GM23248 (cell line): ENCODE data around the gene NCMAP. TPM values are rescaled to one million over a fixed set of nuclear protein-coding genes. Genes with fewer than 3 reads are reported as not detected.

Source experiments
- DNase-seq: peaks from one replicate; pipeline ENCODE4 v3.0.0-alpha.2; 2015
- H2AFZ ChIP-seq: fragments of 200-600 bp; sonication (generic); 2 replicates; pipeline ENCODE4 v1.6.1; 2016; ENCODE audit warnings: antibody characterized with exemption
- H3F3A ChIP-seq: fragments of 200-600 bp; sonication (generic); 2 replicates; pipeline ENCODE4 v1.6.1; 2016; ENCODE audit warnings: mild to moderate bottlenecking, antibody characterized with exemption, mixed run types; ENCODE audit not compliant: insufficient read depth
- H3K27ac ChIP-seq: fragments of 200-600 bp; sonication (generic); 2 replicates; pipeline ENCODE4 v1.5.1; 2016; ENCODE audit warnings: mild to moderate bottlenecking
- H3K27me3 ChIP-seq: fragments of 200-600 bp; sonication (generic); replicated peaks from 2 replicates; pipeline ENCODE4 v1.6.1; 2016; ENCODE audit warnings: mild to moderate bottlenecking; ENCODE audit not compliant: insufficient read depth
- H3K36me3 ChIP-seq: fragments of 200-600 bp; sonication (generic); 2 replicates; pipeline ENCODE4 v1.6.1; 2016; ENCODE audit warnings: low read depth, mild to moderate bottlenecking
- H3K4me1 ChIP-seq: fragments of 200-600 bp; sonication (generic); 2 replicates; pipeline ENCODE4 v1.6.1; 2016; ENCODE audit warnings: mild to moderate bottlenecking; ENCODE audit not compliant: insufficient read depth
- H3K4me2 ChIP-seq: fragments of 200-600 bp; sonication (generic); one replicate; pipeline ENCODE4 v1.6.1; 2016; ENCODE audit warnings: mild to moderate bottlenecking; ENCODE audit not compliant: unreplicated experiment
- H3K4me3 ChIP-seq: fragments of 200-600 bp; sonication (generic); 2 replicates; pipeline ENCODE4 v1.5.1; 2016; ENCODE audit warnings: mild to moderate bottlenecking
- H3K79me2 ChIP-seq: fragments of 200-600 bp; sonication (generic); 2 replicates; pipeline ENCODE4 v1.6.1; 2016; ENCODE audit warnings: mild to moderate bottlenecking; ENCODE audit not compliant: insufficient read depth
- H3K9ac ChIP-seq: fragments of 200-600 bp; sonication (generic); 2 replicates; pipeline ENCODE4 v1.6.1; 2016; ENCODE audit warnings: mild to moderate bottlenecking
- H3K9me2 ChIP-seq: fragments of 200-600 bp; sonication (generic); 2 replicates; pipeline ENCODE4 v1.6.1; 2016; ENCODE audit warnings: mixed run types, mild to moderate bottlenecking, moderate library complexity; ENCODE audit not compliant: insufficient read depth
- H3K9me3 ChIP-seq: fragments of 200-600 bp; sonication (generic); one replicate; pipeline ENCODE4 v1.6.1; 2017; ENCODE audit warnings: low read depth
- H4K20me1 ChIP-seq: fragments of 200-600 bp; sonication (generic); 2 replicates; pipeline ENCODE4 v1.6.0; 2016; ENCODE audit not compliant: insufficient read depth
- EZH2 ChIP-seq: fragments of 200-600 bp; sonication (generic); IDR thresholded peaks from 2 replicates; pipeline ENCODE4 v1.6.1; 2018; ENCODE audit warnings: antibody characterized with exemption, mild to moderate bottlenecking; ENCODE audit not compliant: insufficient read depth, poor library complexity, severe bottlenecking
- EZH2phosphoT487 ChIP-seq: fragments of 200-600 bp; sonication (generic); IDR thresholded peaks from 2 replicates; pipeline ENCODE4 v1.6.1; 2018; ENCODE audit warnings: antibody characterized with exemption, moderate library complexity, mild to moderate bottlenecking, low read depth; ENCODE audit not compliant: insufficient read depth
- WGBS, 2 experiments: methylation state at CpG; one replicate each; pipeline ENCODE4 v1.1.6; 2015 to 2017; ENCODE audit warnings: low lambda C conversion rate in 2 of 2, low coverage in 1 of 2; ENCODE audit errors: missing lambda C conversion rate in 2 of 2; 5-methylcytosine and 5-hydroxymethylcytosine counted together
- in situ Hi-C: fragments of 300-500 bp; cut with MboI; formaldehyde crosslinking; loops from 2 replicates; pipeline ENCODE4 v1.15.0; 2020
- polyA plus RNA-seq: library from polyadenylated mRNA; unstranded; fragments of >200 nt; fragmentation: Nextera tagmentation; extraction: Ambion mirVana; gene quantifications from 2 replicates; pipeline ENCODE4 v1.2.1, GENCODE V29; 2016
- total RNA-seq: library from RNA; depleted of rRNA; stranded (reverse); fragments of >200 nt; shearing (Covaris generic); gene quantifications from 2 replicates; pipeline ENCODE4 v1.2.3, GENCODE V29; 2014

NCMAP gene
- total and polyA plus RNA-seq, 2 experiments from 2014 or later: not detected

DNA sequence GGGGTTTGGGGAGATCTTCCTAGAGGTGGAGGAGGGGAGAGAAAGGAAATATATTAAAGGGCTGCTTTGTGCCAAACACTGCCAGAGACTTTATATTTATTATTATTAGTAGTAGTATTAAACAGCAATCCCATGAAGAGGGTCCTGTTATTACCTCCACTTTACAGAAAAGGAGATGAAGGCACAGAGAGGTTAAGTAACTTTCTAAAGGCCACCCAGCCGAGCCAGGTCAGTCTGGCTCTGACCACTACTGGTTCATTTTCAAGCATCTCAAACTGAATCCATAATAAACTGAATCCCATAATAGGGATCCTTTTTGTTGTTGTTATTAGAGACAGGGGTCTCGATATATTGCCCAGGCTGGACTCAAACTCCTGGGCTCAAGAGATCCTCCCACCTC is 12.6 kb downstream of the NCMAP start:
- Histone ChIP-seq H3K36me3 (no peaks in the 10 kb centered on the region), H3K27me3 (no peaks in the 10 kb centered on the region), H3K4me3 (no peak overlapping the region), H3K27ac (no peak overlapping the region), H3K9me2 (no peaks in the 10 kb centered on the region), H3K4me1 (no peaks in the 10 kb centered on the region), H3K4me2 (no peak overlapping the region), H3K79me2 (no peaks in the 10 kb centered on the region), H2AFZ (no peak overlapping the region), H3K9me3 (no peaks in the 10 kb centered on the region), H4K20me1 (no peaks in the 10 kb centered on the region), H3F3A (no peaks in the 10 kb centered on the region), H3K9ac (no peak overlapping the region)
- TF ChIP-seq EZH2 (no peak), EZH2phosphoT487 (no peak)
- DNase-seq: no peak
- 88 to 91% methylated on average over 2 of the region's 2 CpGs for WGBS, 2 experiments
- in situ Hi-C loops: no loop called here

GRCh38 chr1:24570265-24571125 is 14.6 kb downstream of the NCMAP start:
- Histone ChIP-seq H3K4me2 (no peak overlapping the region), H3K9me3 (no peaks in the 10 kb centered on the region), H3K27me3 (no peaks in the 10 kb centered on the region), H3F3A (no peaks in the 10 kb centered on the region), H2AFZ (no peak overlapping the region), H3K36me3 (no peaks in the 10 kb centered on the region), H3K9me2 (no peaks in the 10 kb centered on the region), H3K9ac (no peak overlapping the region), H4K20me1 (no peaks in the 10 kb centered on the region), H3K4me3 (no peak overlapping the region), H3K27ac (no peak overlapping the region), H3K79me2 (no peaks in the 10 kb centered on the region), H3K4me1 (no peaks in the 10 kb centered on the region)
- no peak for DNase-seq
- TF ChIP-seq EZH2phosphoT487 (no peak), EZH2 (no peak)
- in situ Hi-C loops: no loop called here
- 86% methylated on average over 10 of the region's 10 CpGs for WGBS, 2 experiments

- no peaks in the 10 kb centered on the region for H3F3A ChIP-seq
- no peaks in the 10 kb centered on the region for H3K9me3 ChIP-seq
- H3K4me2 ChIP-seq: no peak overlapping the region
- H2AFZ ChIP-seq: no peak overlapping the region
- H3K27ac ChIP-seq: no peak overlapping the region
- no peaks in the 10 kb centered on the region for H3K4me1 ChIP-seq
- H3K27me3 ChIP-seq: no peaks in the 10 kb centered on the region
- H3K79me2 ChIP-seq: no peaks in the 10 kb centered on the region
- H3K9me2 ChIP-seq: no peaks in the 10 kb centered on the region
- WGBS, 2 experiments: 70 to 72% methylated on average over 9 of the region's 9 CpGs
- TF ChIP-seq EZH2: no peak
- TF ChIP-seq EZH2phosphoT487: no peak
- DNase-seq: no peak
- H3K9ac ChIP-seq: no peak overlapping the region
- in situ Hi-C loops: no loop called here
- H3K4me3 ChIP-seq: no peak overlapping the region
- no peaks in the 10 kb centered on the region for H4K20me1 ChIP-seq
- H3K36me3 ChIP-seq: no peaks in the 10 kb centered on the region
Observed at GRCh38 chr1:24572301-24572700, 16.4 kb downstream of the NCMAP start.

- no peaks in the 10 kb centered on the region for H4K20me1 ChIP-seq
- H3K9ac ChIP-seq: no peak overlapping the region
- no peak overlapping the region for H3K27ac ChIP-seq
- H3K27me3 ChIP-seq: peaks cover 6% of the 10 kb centered on the region; the same call in 1 of the 2 replicates
- H3K9me3 ChIP-seq: no peaks in the 10 kb centered on the region
- no peaks in the 10 kb centered on the region for H3K9me2 ChIP-seq
- TF ChIP-seq EZH2phosphoT487 (no peak), EZH2 (no peak)
- no peaks in the 10 kb centered on the region for H3K36me3 ChIP-seq
- no peaks in the 10 kb centered on the region for H3F3A ChIP-seq
- no peak overlapping the region for H3K4me2 ChIP-seq
- in situ Hi-C loops: no loop called here
- H2AFZ ChIP-seq: no peak overlapping the region
- DNase-seq: no peak
- WGBS, 2 experiments: 63% methylated on average over 13 to 14 of the region's 14 CpGs
- H3K4me3 ChIP-seq: no peak overlapping the region
- H3K4me1 ChIP-seq: no peaks in the 10 kb centered on the region
- H3K79me2 ChIP-seq: no peaks in the 10 kb centered on the region
Observed at GRCh38 chr1:24575905-24576587, 20.2 kb downstream of the NCMAP start.
